Daoy (cell line): Measurements from ENCODE around the gene HOXA1. TPM values are rescaled to one million over a fixed set of nuclear protein-coding genes. Genes with fewer than 3 reads are reported as not detected.

Source experiments
- DNase-seq: peaks from one replicate; pipeline ENCODE4 v3.0.0-alpha.2; 2015; ENCODE audit warnings: low read depth
- total RNA-seq: library from RNA; depleted of rRNA; stranded (reverse); fragments of >200 nt; shearing (Covaris generic); gene quantifications from 2 replicates; pipeline ENCODE4 v1.2.3, GENCODE V29; 2014; rRNA removed

The HOXA1 gene
- 5.5 and 6.4 TPM in 2 replicates for total RNA-seq

- DNase-seq, result peak; percentile 99
Observed at GRCh38 chr7:27095897-27096767, at the start of gene HOXA1. Gene HOXA1 (minus strand): TSS chr7:27096000. CDS start chr7:27095912, 88 bp downstream.

- no peak for DNase-seq
Observed at GRCh38 chr7:27145165-27145913, 49.5 kb upstream of the HOXA1 start.

DNA sequence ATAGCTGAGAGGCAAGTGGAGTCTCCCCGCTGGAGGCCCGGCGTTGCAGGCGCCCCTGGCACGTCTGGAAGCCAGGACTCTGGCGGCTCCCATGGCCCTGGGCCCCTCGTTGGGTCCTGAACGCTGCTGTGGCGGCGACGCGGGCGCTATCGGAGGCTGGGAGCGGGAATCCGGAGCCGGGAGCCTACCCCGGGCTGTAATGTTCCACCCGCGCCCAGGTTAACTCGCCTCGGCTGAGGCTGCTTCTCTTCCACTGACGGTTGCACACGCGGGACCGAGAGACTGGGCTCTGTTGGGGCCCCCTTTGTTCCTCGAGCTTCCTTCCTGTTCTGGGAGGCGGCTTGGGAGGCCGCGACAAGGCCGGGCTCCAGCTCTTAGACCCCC lies 49.0 kb upstream of the HOXA1 start:
- no peak for DNase-seq

DNA sequence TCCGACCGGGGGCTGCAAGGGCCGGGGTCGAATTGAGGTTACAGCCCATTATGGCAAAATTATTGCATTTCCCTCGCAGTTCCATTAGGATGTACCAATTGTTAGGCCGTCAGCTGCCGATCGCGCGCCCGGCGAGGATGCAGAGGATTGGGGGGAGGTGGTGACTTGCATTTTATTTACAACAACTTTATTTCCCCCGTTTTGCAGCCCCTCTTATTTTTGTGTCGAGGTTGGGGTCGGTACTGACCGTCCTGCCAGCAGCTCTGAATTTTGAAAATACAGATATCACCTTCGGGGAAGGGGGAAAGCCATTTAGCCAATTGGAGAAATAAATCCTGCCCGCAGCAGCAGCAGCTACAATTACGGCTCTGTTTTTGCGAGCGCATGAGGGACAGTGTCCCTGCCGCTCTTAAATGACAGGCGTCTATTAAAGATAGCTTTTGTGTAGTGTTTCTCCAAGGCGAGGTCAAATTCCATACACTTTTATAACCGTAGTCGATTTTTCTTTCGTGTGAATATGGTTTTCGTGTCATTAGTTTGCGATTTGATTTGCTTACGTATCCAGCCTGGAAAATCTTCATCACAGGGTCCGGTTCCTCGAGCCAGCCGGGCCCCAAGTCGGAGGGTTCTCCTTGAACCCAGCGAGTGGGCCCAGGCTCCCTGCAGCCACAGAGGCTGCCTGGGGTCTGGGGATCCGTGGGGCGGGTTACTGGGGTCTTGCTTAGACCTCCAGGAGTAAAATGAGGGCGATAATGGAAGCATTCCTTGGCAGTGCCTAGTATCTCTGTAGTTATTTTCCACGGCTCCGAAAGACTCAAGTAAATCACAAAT lies 48.4 kb upstream of the HOXA1 start:
- DNase-seq, result no peak

- DNase-seq, result peak; percentile 97
Observed at GRCh38 chr7:27143023-27143949, 47.5 kb upstream of the HOXA1 start, which contains the start of gene HOXA5. Gene HOXA5 (minus strand): TSS chr7:27143681. CDS start chr7:27143607, 74 bp downstream.

DNA sequence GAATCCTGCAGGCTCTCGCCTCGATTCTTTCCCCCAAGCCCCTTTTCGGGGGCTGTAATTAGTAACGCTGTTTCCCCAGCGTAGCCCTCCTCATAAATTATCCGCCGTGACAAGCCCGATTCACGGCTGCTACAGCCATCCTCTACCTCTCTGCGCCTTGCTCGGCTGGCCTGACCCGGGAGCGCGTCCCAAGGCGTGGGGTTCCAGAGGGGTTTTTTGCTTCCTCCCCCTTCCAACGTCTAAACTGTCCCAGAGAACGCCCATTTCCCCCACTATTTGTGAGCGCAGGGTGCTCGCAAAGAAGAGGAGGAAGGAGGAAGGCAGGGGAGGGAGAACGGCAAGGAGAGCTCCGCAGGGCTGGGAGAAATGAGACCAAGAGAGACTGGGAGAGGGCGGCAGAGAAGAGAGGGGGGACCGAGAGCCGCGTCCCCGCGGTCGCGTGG lies 46.8 kb upstream of the HOXA1 start:
- DNase-seq, result no peak

DNA sequence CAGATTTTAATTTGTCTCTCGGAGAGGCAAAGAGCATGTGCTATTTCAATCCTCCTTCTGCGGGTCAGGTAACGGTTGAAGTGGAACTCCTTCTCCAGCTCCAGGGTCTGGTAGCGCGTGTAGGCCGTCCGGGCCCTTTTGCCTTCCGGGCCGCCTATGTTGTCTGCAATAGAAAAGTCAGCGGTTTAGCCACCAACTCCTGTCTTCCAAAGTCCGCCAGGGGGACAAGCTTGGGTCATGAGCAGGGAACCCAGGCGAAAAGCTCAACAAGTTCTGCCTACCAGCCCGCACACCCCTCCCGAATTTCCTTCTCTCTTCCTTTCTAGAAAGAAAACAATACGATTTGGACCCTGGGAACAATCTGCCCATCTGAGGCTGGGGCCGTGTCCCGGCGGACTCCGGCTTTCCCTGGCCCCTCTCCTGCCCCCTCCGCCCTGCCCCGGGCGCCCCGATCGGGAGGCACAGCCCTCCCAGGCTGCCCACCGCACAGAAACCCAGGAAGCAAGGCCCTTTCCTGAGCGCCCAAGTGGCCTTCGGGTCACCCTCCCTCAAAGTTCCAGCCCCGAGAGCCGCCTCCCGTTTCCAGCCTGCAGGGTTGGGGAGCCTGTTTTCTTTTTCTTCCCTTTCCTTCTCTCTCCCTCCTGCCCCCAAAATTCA lies 46.3 kb upstream of the HOXA1 start:
- peak; percentile 78 for DNase-seq

- no peak for DNase-seq
Observed at GRCh38 chr7:27141137-27141922, 45.5 kb upstream of the HOXA1 start.

GRCh38 chr7:27140126-27140857 lies 44.5 kb upstream of the HOXA1 start:
- DNase-seq, result no peak

GRCh38 chr7:27139334-27140125 lies 43.7 kb upstream of the HOXA1 start:
- peak; percentile 64 for DNase-seq

DNA sequence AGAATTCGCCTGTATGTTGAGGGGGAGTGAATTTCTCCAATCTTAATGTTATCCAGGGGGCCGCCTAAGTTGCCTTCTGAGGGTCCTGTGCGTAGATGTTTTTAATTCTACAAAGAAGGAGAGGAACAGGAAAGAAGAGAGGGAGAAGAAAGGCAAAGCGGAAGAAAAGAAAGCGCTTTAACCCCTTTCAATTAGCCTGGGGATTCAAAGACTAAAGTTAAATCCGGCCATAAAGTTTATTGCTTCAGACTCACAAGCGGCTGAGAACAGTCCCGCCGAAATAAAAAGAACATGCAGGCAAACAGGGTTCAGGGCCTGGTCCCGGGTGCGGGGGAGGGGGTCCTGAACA lies 43.2 kb upstream of the HOXA1 start:
- DNase-seq, result no peak

DNA sequence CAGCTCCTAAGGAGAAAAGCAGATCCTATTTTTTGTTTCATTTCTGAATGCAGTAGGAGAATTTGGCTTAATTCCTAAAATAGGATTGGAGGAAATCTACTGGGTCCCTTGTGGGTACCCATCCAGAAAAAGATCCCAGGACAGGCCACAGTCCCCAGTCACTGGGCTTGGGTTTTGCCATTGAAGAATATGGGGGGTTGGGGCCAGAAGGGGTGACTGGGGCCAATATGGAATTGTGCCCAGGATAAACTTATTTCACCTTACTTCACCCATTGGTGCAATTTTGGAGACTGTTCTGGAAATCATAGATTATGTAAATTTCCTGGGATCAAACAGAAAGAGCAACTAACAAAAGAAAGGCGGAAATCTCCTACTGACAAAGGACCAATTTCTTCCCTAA lies 42.7 kb upstream of the HOXA1 start:
- no peak for DNase-seq

DNA sequence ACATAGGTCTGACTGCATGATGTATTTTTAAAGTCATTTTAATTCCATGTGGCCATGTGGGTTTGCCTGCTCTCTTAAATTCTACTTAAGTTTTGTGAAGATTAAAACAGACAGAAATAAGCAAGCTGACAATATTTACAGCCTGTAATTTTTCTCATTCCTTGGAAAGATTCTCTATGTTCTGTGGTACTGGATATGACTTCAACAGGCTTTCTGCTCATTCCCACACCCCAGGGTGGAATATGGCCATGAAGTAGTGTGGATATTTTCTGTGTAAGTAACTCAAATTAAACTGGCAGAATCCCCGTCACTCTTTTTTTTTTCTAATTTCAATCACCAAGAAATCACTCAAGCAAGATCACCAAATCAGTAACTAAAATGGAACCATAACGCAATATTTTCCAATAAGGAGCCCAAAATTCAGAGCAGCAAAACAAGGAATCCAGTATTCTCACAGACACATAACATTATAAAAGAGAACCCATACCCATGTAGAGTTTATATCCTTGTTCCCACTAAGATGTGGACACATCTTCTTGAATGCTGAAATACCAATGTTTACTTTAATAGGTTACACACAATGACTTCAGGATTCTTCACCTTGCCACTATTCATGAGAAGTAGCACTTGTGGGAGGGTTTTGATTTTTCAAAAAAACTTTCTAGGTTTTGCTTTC lies 42.0 kb upstream of the HOXA1 start:
- DNase-seq, result no peak

- DNase-seq, result peak; percentile 95
Observed at GRCh38 chr7:27134392-27134791, 38.6 kb upstream of the HOXA1 start.

DNA sequence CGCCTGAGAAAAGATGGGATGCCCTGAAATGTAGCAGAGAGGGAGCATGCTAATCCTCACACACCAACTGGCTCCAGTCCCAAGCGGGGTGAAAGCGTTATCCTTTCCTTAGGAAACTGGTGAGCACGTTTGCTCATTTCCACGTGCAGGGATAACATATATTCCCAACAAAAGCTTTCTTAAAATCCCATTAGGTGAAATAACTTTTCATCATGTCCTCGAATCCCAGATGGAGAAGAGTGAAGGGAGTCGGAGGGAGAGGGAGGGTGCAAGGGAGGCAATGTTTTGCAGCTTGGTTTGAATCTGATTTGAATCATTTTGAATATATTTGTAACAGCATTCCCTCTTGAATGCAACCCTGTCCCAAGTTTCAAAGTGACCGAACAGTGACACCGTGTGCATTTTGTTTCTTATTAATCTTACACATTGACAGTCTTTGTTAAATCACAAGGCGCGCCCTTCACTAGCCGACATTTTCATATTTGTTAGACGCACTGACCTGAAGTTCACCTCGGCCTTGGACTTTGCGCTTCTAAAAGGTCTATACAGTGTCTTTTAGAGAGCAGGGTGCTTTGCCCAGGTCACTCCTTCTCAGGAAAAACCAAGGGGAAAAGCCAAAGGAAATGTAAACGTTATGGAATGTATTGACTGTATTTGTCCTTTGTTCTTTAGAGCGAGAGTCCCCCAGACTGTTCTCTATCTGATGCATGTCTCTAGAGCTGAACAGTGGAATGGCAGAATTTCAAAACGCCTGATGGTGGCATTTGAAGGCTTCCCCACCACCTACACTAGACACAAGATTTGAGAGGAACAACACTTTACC lies 37.8 kb upstream of the HOXA1 start:
- DNase-seq, result no peak

- no peak for DNase-seq
Observed at GRCh38 chr7:27132978-27133377, 37.2 kb upstream of the HOXA1 start.
